Measurements from ENCODE around the gene CACNG3.

CACNG3 gene

DNA sequence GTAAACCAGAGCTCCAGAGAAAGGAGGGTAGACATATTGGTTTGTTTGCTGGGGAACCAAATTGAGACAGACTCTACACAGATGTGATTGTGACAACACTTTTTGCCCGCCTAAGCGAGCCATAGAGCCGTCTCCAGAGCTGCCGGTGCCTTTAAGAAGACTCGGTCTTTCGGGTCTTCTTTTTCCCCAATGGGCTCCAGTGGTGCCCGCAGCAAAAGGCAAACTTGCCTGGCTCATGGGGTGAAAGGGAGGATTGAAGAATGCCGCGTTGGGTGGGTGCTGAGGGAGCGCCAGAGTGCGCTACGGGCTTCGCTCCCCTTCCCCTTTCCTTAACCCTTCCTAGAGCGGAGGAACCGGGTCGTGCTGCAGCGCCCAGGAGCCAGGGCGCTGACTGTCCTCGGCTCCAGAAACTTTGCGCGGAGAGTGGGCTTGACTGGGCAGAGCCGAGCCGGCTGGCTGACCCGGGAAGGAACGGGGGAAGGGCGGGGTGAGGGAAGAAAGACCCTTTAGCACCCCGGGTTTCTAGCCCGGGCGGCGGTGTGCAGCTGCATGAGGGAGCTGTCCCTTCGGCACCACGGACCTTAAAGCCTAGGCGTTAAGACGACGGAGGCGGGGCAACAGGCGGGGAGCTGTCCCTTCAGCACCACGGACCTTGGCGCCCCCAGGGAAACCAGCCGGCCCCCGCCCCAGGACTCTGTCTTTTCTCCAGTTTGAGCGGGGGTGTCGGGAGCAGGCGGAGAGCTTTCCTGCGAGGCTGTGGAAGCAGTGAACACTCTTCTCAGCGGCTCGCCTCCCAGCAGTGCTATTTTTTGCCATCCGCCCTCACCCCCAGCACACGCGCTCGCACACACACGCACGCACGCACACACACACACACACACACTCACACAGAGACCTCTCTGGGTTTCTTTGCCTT, at the start of gene CACNG3:
TSS of gene CACNG3 (plus strand) at position 880 of the 916 bp plus-strand sequence. CDS start 420 bp downstream, outside the sequence.
- Histone ChIP-seq H3K27me3 (ENCODE audit: insufficient read depth, low read length, poor library complexity, severe bottlenecking) (no peaks in the 10 kb centered on the region), H3K36me3 (ENCODE audit: insufficient read depth, low read length) (no peaks in the 10 kb centered on the region), H2AFZ (ENCODE audit: low read length) (no peak within 1 kb of the TSS), H3K4me1 (ENCODE audit: insufficient read depth, low read length, poor library complexity, severe bottlenecking) (peaks cover 13% of the 10 kb centered on the region), H4K20me1 (ENCODE audit: insufficient read depth, low read length, poor library complexity, severe bottlenecking) (no peaks in the 10 kb centered on the region), H3K79me2 (ENCODE audit: insufficient read depth, low read length) (no peaks in the 10 kb centered on the region), H3K9me3 (ENCODE audit: insufficient read depth, low read depth, low read length) (no peaks in the 10 kb centered on the region), H3F3A (ENCODE audit: low read depth) (no peaks in the 10 kb centered on the region), H3K4me3 (ENCODE audit: low read length, poor library complexity, severe bottlenecking) (no peak within 1 kb of the TSS), H3K4me2 (ENCODE audit: low read depth, low read length, poor library complexity, severe bottlenecking) (no peak within 1 kb of the TSS), H3K9me2 (replicated peaks; ENCODE audit: low read depth, low read length) (no peaks in the 10 kb centered on the region), H3K9ac (ENCODE audit: low read depth, low read length, poor library complexity, severe bottlenecking) (no peak within 1 kb of the TSS)
- TF ChIP-seq EZH2phosphoT487 (IDR thresholded peaks at IDR 0.05; ENCODE audit: borderline replicate concordance): no peak
- TF ChIP-seq, protein P1, sequence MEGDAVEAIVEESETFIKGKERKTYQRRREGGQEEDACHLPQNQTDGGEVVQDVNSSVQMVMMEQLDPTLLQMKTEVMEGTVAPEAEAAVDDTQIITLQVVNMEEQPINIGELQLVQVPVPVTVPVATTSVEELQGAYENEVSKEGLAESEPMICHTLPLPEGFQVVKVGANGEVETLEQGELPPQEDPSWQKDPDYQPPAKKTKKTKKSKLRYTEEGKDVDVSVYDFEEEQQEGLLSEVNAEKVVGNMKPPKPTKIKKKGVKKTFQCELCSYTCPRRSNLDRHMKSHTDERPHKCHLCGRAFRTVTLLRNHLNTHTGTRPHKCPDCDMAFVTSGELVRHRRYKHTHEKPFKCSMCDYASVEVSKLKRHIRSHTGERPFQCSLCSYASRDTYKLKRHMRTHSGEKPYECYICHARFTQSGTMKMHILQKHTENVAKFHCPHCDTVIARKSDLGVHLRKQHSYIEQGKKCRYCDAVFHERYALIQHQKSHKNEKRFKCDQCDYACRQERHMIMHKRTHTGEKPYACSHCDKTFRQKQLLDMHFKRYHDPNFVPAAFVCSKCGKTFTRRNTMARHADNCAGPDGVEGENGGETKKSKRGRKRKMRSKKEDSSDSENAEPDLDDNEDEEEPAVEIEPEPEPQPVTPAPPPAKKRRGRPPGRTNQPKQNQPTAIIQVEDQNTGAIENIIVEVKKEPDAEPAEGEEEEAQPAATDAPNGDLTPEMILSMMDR (conservative IDR thresholded peaks at IDR 0.05; ENCODE audit: low read length): no peak

GRCh38 chr16:24206926-24207325, 49.2 kb upstream of the CACNG3 start:
- H3K79me2 ChIP-seq (ENCODE audit: insufficient read depth, low read length): no peaks in the 10 kb centered on the region
- no peak overlapping the region for H3K9ac ChIP-seq (ENCODE audit: low read depth, low read length, poor library complexity, severe bottlenecking)
- H3F3A ChIP-seq (ENCODE audit: low read depth): no peaks in the 10 kb centered on the region
- H4K20me1 ChIP-seq (ENCODE audit: insufficient read depth, low read length, poor library complexity, severe bottlenecking): no peaks in the 10 kb centered on the region
- peaks cover 24% of the 10 kb centered on the region; the same call in 1 of the 2 replicates for H3K36me3 ChIP-seq (ENCODE audit: insufficient read depth, low read length)
- H3K4me1 ChIP-seq (ENCODE audit: insufficient read depth, low read length, poor library complexity, severe bottlenecking): no peaks in the 10 kb centered on the region
- H3K4me3 ChIP-seq (ENCODE audit: low read length, poor library complexity, severe bottlenecking): no peak overlapping the region
- H2AFZ ChIP-seq (ENCODE audit: low read length): no peak overlapping the region
- H3K9me2 ChIP-seq (replicated peaks; ENCODE audit: low read depth, low read length): no peaks in the 10 kb centered on the region
- TF ChIP-seq EZH2phosphoT487 (IDR thresholded peaks at IDR 0.05; ENCODE audit: borderline replicate concordance): no peak
- TF ChIP-seq, protein P1 (conservative IDR thresholded peaks at IDR 0.05; ENCODE audit: low read length): no peak
- no peaks in the 10 kb centered on the region for H3K9me3 ChIP-seq (ENCODE audit: insufficient read depth, low read depth, low read length)
- H3K4me2 ChIP-seq (ENCODE audit: low read depth, low read length, poor library complexity, severe bottlenecking): no peak overlapping the region
- H3K27me3 ChIP-seq (ENCODE audit: insufficient read depth, low read length, poor library complexity, severe bottlenecking): no peaks in the 10 kb centered on the region

GRCh38 chr16:24208710-24209109, 47.4 kb upstream of the CACNG3 start:
- H3K36me3 ChIP-seq (ENCODE audit: insufficient read depth, low read length): peaks cover 24% of the 10 kb centered on the region; the same call in 1 of the 2 replicates
- H3K9me2 ChIP-seq (replicated peaks; ENCODE audit: low read depth, low read length): no peaks in the 10 kb centered on the region
- no peaks in the 10 kb centered on the region for H3K27me3 ChIP-seq (ENCODE audit: insufficient read depth, low read length, poor library complexity, severe bottlenecking)
- no peak overlapping the region for H3K4me2 ChIP-seq (ENCODE audit: low read depth, low read length, poor library complexity, severe bottlenecking)
- H3F3A ChIP-seq (ENCODE audit: low read depth): no peaks in the 10 kb centered on the region
- no peak for TF ChIP-seq EZH2phosphoT487 (IDR thresholded peaks at IDR 0.05; ENCODE audit: borderline replicate concordance)
- TF ChIP-seq, protein P1 (conservative IDR thresholded peaks at IDR 0.05; ENCODE audit: low read length): no peak
- no peaks in the 10 kb centered on the region for H3K79me2 ChIP-seq (ENCODE audit: insufficient read depth, low read length)
- no peaks in the 10 kb centered on the region for H3K9me3 ChIP-seq (ENCODE audit: insufficient read depth, low read depth, low read length)
- H3K9ac ChIP-seq (ENCODE audit: low read depth, low read length, poor library complexity, severe bottlenecking): no peak overlapping the region
- H2AFZ ChIP-seq (ENCODE audit: low read length): no peak overlapping the region
- no peaks in the 10 kb centered on the region for H3K4me1 ChIP-seq (ENCODE audit: insufficient read depth, low read length, poor library complexity, severe bottlenecking)
- no peaks in the 10 kb centered on the region for H4K20me1 ChIP-seq (ENCODE audit: insufficient read depth, low read length, poor library complexity, severe bottlenecking)
- H3K4me3 ChIP-seq (ENCODE audit: low read length, poor library complexity, severe bottlenecking): no peak overlapping the region
